Stimulated activated CD4-positive, alpha-beta T cell treated with anti-CD3 and anti-CD28 coated beads, TNF-alpha, amount 100 ng/mL, for 24 hours (primary cell): ENCODE results near the gene LYPD6B.

ENCODE experiments used
- DNase-seq, 3 experiments: peaks; one replicate each; pipeline ENCODE4 v3.0.0-alpha.2; 2020; ENCODE audit warnings: low read depth in 3 of 3

Gene LYPD6B

GRCh38 chr2:149012545-149012944, 26.0 kb upstream of the LYPD6B start:
- DNase-seq = no peak

- no peak for DNase-seq
Observed at GRCh38 chr2:149015501-149015900, 23.0 kb upstream of the LYPD6B start.

DNA sequence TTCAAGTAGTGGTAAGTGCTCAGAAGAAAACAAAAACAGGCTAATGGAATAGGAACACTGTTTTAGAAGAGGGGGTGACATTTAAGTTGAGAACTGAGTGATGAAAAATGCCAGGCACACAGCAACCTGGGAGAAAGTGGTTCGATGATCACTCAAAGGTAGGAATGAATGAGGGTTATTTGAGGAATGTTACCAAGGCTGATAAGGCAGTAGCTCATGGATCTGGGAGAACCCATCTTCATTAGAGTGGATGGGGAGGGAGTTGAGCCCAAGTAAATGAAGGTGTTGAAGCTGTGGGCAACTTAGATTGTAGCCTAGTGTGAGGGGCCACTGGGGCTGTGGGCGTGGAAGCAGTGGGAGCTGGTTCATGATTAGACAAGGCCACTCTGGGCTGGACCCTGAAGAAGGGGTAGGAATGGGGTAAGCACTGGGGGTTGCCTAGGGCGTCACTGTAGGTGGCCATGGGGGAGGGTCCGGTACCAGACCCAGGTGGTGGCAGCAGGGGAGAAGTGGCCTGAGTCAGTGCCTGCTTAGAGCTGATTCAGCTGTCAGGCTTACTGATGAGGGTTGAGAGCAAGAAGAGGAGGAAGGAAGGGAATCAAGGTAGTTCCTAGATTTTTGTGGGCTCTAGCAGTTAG, 22.5 kb upstream of the LYPD6B start:
- no peak for DNase-seq

GRCh38 chr2:149017116-149017985, 21.1 kb upstream of the LYPD6B start:
- peak; percentile 42 to 66 (median 64) for DNase-seq

GRCh38 chr2:149018981-149019380, 19.5 kb upstream of the LYPD6B start:
- no peak for DNase-seq

GRCh38 chr2:149019768-149020167, 18.7 kb upstream of the LYPD6B start:
- no peak for DNase-seq

DNA sequence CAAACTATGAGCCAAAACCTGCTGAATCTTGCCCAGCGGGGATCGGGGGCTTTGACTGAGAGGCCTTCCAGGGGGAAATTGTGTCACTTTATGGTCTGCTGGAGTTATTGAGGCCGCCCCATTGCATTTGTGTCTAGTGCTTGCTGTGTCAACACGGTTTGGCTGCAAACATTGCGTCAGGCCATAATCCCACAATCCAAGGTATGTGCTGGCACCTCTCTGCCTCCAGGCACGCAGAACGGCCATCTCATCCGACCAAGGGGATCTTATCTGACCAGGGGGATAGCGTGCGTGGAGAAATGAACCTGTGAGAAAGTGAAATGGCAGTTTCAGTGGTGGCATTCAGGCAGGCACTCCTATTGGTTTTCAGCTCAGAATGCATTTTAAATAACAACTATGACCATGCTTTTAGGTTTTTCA, 18.1 kb upstream of the LYPD6B start:
- DNase-seq = no peak

DNA sequence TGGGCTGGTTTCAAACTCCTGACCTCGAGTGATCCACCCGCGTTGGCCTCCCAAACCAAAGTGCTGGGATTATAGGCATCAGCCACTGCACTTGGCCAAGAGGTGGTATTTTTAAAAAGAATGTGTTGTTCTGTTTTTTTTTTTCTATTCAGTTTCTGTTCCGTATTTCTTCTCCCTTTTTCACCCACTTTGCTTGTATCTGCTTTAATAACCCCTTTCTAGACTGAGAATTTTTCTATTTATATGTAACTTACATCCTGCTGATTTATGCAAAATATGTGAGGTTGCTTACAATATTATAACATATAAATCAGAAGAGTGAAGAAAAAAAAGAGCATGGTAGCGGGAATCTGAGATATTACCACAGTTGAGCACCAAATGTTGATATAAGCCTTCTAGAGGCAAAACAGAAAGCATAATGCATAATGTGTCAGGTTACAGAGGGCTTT, 17.2 kb upstream of the LYPD6B start:
- no peak for DNase-seq

DNA sequence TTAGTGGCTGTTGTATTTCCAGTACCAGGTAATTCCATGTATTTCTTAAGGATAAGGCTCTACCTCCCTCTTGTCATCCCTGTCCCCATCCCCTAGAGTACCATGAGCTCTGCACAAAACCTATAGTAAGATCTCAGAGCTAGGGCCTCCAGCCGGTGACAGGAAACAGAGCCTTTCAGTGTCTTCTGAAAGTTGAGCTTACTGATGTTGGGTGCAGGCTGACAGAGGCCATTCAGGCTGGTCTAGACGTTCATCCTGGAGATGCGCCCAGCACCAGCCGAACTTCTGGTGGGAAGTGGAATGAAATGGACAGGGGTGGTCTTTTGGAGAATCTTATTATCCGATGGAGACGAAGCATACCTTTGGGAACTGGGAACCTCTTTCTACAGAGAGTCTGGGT, 16.7 kb upstream of the LYPD6B start:
- DNase-seq = no peak

DNA sequence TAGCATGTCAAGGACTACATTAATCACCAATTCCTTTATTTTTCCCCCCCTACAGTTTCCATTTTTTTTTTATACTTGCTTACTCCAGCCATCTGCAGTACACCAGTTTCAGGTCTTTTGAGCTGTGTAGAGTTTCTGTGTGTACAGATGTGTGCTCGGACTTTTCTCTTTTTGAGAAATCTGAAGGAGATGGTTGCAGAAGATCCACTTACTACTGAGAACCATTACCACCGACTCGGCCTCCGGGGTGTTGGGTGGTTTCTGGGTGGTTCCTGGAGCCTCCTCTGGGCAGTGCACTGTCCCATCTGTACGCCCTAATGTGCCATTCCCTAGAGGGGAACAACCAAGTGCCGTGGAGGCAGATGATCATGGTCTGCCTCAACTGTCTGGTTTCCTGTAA, 15.4 kb upstream of the LYPD6B start:
- DNase-seq = no peak

DNA sequence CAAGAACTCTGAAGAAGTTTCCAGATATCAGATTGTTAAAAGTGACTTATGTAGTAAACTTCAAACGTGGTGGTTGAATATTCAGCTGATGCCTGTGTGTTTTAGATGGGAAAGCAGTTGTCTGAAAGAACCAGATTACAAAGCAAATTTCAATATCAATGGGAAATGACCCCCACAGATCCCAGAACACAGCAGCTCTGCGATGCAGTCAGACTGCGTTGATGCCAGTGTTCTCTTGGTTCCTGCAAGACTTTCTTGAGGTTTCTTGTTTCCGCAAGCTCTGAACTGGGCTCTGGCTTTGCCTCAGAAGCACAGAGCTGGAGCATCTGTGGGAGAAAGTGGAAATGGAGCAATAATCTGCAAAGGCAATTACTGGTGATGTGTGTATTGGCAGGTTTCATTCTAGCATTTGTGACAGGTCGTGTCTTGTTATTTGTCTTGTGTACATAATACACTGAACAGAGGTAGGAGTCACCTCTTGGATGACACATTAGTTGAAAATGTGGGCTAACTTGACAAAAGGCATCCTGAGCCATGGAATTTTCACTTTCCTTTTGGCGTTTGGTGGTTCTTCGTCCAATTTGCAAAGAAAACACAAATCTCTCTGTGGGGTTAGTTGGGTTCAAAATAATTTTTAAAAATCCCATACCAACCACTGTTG, 10.8 kb upstream of the LYPD6B start:
- DNase-seq = no peak

GRCh38 chr2:149028377-149028776, 10.1 kb upstream of the LYPD6B start:
- DNase-seq = no peak

GRCh38 chr2:149028891-149029290, 9.6 kb upstream of the LYPD6B start:
- DNase-seq = no peak

DNA sequence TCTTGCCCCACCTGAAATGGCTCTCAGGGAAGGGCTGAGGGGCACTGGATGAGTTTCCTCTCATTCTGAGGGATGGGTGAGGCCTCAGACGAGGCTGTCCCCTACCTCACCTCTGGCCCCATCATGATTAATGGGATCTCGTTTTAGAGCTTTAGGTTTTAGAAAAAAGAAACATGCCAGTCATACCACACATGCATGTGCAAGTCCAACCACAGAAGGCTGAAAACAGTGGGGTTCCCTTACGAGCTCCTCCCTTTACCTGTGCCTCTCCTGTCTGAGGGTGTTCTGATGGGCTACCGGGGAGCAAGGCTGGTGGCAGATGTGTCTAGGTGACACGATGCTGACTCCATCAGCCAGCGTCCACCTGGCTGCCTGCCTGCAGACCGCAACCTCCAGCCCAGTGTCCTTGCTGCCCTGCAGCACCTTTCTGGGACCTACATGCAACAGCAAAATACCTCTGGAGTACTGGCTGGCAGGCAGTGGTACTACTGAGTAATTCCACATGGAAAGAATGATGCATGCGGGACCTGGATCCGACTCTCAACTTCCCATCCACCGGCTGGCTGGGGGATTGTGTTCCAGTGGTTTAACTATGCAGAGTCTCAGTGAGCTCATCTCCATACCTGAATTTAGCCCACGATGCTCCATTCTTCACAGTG, 9.1 kb upstream of the LYPD6B start:
- no peak for DNase-seq

DNA sequence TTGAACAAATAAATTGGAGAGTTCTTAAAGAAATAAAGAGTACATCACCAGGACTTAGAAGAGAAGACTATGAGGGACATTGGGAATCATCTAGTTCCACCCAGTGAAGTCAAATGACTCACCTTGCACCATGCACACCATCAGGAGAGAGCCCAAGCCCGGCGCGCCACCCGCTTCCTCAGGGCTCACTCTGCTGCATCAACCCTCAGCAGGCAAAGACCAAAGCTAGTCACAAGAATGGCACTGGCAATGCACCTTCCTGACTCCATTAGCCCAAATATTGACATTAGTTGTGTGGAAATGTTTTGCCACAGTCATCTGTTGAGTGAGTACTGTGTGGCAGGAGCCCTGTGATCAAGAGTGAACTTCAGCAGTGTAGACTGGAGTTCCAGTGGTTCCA, 7.1 kb upstream of the LYPD6B start:
- no peak for DNase-seq

DNA sequence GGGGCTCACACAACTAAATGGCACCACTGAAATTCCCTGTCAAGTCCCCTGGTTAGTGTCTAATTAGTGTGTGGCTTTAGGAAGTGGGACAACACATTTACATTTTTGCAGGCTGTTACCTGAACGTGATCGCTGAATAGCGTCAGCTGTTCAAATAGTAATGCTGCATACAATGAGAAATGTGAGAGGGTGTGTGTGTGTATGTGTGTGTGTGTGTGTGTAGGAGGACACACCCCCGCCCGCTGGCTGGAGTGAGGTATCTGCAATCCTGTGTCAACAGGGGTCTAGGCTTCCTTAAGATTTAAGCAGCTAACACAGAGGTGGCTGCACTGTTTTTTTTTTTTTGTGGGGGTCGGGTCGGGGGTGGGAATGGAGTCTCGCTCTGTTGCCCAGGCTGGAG, 4.8 kb upstream of the LYPD6B start:
- DNase-seq = no peak

DNA sequence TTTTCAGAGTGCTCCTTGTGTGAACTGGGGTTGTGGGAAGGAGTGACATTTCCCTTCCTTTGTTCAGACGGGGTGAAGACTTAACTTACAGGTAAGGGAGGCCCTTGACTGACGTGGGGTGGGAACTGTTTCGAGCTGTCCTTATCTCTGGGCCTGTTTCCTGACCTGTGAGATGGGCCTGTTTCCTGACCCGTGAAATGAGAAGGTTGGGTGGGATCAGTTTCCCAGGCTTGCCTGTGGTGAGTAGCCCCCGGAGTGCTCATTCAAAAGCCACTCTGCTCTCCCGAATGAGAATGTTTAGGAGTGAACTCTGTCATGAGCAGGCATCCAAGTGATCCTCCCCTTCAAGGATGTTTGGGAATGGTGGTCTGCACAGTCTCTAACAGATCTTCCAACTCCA, 4.1 kb upstream of the LYPD6B start:
- DNase-seq = no peak

DNA sequence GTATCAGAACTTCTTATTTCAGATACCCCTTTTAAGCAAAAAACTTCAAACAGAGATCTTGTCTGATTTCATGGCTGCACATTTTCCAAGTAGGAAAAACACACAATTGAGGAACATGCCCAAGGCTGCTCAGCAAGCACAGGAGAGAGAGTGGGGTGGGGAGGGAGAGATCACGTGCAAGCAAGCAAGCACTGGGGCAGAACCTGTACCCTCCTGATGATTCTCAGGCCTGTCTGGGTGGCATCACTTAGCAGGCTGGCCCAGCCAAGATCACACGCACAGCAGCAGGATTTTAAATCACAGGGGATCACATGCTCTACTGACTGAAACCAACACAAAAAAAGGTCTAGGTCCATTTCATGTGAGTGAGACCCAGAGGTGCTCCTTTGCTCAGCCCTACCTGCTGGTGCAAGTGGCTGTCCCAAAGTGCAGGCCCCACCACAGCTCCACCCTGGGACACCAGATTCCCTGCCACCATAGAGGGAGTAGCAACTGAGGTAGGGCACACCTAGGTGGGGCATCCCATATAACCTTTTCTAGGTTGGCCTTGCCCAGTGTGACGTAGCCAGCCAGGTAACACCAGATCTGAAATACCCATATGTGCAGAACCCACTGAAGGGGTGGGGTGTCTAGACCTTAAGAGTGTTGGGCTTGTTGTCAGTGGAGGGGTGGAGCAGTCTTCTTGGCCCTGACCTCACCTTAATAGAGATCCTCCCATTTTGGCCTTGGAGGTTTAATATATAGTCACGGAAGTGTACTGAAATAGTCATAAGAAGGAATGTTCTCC, 1.8 kb upstream of the LYPD6B start:
- no peak for DNase-seq

GRCh38 chr2:149037851-149038250, 648 bp upstream of the LYPD6B start:
- DNase-seq = no peak

- DNase-seq = no peak
Observed at GRCh38 chr2:149039213-149039724, 770 bp downstream of the LYPD6B start.

DNA sequence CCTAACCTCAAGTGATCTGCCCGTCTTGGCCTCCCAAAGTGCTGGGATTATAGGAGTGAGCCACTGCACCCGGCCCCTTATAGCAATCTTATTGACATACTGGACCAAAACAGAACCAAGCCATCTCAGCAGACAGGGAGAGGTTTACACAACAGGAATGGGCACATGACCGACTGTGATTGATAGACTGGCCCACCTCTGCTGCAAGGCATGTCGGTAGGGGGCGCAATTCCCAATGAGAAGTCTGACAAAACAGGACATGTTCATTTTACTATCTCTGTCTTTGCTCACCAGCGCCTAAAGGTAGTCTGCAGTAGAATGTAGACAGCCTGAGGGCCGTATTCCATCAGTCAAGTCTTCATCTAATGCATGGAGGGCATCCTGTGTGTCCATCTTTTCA, 2.0 kb downstream of the LYPD6B start:
- DNase-seq = peak in 2 of 3 experiments; percentile 11 to 49
